ENCODE data around the gene CRIP3. TPM values are rescaled to one million over a fixed set of nuclear protein-coding genes. Genes with fewer than 3 reads are reported as not detected.
A peak's percentile ranks its signal among the peaks of the same experiment; 100 is the strongest.

Gene CRIP3
- total and polyA plus RNA-seq, 2 of the 13 experiments (the other 11 are each of a cell fraction or from before 2014, with no cell fraction given), result 6.3 to 9.3 TPM

- TF ChIP-seq ARID2 (CRISPR knock-in tag; IDR thresholded peaks at IDR 0.05; ENCODE audit: borderline replicate concordance) (peak; percentile 95; the same call in 1 of the 2 replicates), ZIK1 (CRISPR knock-in tag; IDR thresholded peaks at IDR 0.05; ENCODE audit: borderline replicate concordance, low read depth) (peak; percentile 92), ZBTB1 (CRISPR knock-in tag; IDR thresholded peaks at IDR 0.05; ENCODE audit: borderline replicate concordance) (no peak), AHDC1 (CRISPR knock-in tag; IDR thresholded peaks at IDR 0.05; ENCODE audit: borderline replicate concordance) (peak; percentile 99), CENPX (CRISPR knock-in tag; IDR thresholded peaks at IDR 0.05) (no peak), MXI1 (IDR thresholded peaks at IDR 0.05; ENCODE audit: borderline replicate concordance, low read depth, low read length) (peak; percentile 97; the same call in 2 of the 3 replicates), ZBTB34 (CRISPR knock-in tag; IDR thresholded peaks at IDR 0.05) (peak; percentile 99), SOX13 (IDR thresholded peaks at IDR 0.05) (peak; percentile 99), SOX13 (CRISPR knock-in tag; conservative IDR thresholded peaks at IDR 0.05 in 1 of 2, IDR thresholded peaks at IDR 0.05 in 1 of 2) (peak in 1 of 2 experiments; percentile 99; a peak in 2 of 4 replicates), SALL1 (CRISPR knock-in tag; IDR thresholded peaks at IDR 0.05) (peak; percentile 100), TMF1 (CRISPR knock-in tag; IDR thresholded peaks at IDR 0.05; ENCODE audit: low read depth) (peak; percentile 73), IKZF1 (IDR thresholded peaks at IDR 0.05) (no peak), ZNF337 (CRISPR knock-in tag; IDR thresholded peaks at IDR 0.05; ENCODE audit: borderline replicate concordance, low read depth) (peak; percentile 97), ZFP41 (CRISPR knock-in tag; IDR thresholded peaks at IDR 0.05; ENCODE audit: borderline replicate concordance) (peak; percentile 97), ZSCAN30 (CRISPR knock-in tag; IDR thresholded peaks at IDR 0.05) (peak; percentile 96), NAIF1 (CRISPR knock-in tag; IDR thresholded peaks at IDR 0.05; ENCODE audit: borderline replicate concordance) (peak; percentile 92), ZFP91 (CRISPR knock-in tag; IDR thresholded peaks at IDR 0.05; ENCODE audit: borderline replicate concordance) (peak; percentile 97), ZNF501 (CRISPR knock-in tag; IDR thresholded peaks at IDR 0.05) (peak; percentile 95), HCFC1 (IDR thresholded peaks at IDR 0.05; ENCODE audit: low read depth, low read length) (0 out of 2 replicates have a peak, but pooled peaks have one; percentile 12), ETV5 (CRISPR knock-in tag; IDR thresholded peaks at IDR 0.05; ENCODE audit: borderline replicate concordance) (peak; percentile 96), HIVEP1 (CRISPR knock-in tag; IDR thresholded peaks at IDR 0.05) (peak; percentile 99)
Observed at GRCh38 chr6:43267619-43268354, 40.8 kb downstream of the CRIP3 start (continued).
